K562 (cell line): ENCODE measurements around the gene CD164L2. TPM values are rescaled to one million over a fixed set of nuclear protein-coding genes. Genes with fewer than 3 reads are reported as not detected.
A peak's percentile ranks its signal among the peaks of the same experiment; 100 is the strongest.

Source experiments
- ADNP ChIP-seq: fragments of 200-800 bp; sonication (Bioruptor generic); IDR thresholded peaks from 2 replicates; pipeline ENCODE4 v1.6.1; 2016; ENCODE audit warnings: missing genetic modification characterization, missing compliant biosample characterization
- CHD2 ChIP-seq: IDR thresholded peaks from 2 replicates; pipeline ENCODE4 v1.6.1; 2011; ENCODE audit warnings: low read depth, low read length
- HCFC1 ChIP-seq: IDR thresholded peaks from 2 replicates; pipeline ENCODE4 v1.6.1; 2012; ENCODE audit warnings: low read depth, low read length, improper control_type of control experiment
- HOXB6 ChIP-seq: fragments of 250-450 bp; sonication (Bioruptor Pico); IDR thresholded peaks from 2 replicates; pipeline ENCODE4 v1.5.1; 2022; ENCODE audit warnings: mild to moderate bottlenecking, borderline replicate concordance
- NR2C2 ChIP-seq, 2 experiments: fragments of 200-800 bp in 1 of 2; sonication (Bioruptor generic) in 1 of 2; sonication (generic) in 1 of 2; formaldehyde crosslinking in 1 of 2; IDR thresholded peaks; 2 replicates each; pipeline versions ENCODE4 v1.6.1 to v1.8.0; 2016 to 2022; ENCODE audit warnings: mild to moderate bottlenecking in 1 of 2, missing compliant biosample characterization in 1 of 2, missing genetic modification characterization in 1 of 2, missing genetic modification reagents in 1 of 2
- RBBP5 ChIP-seq: fragments of 200-600 bp; sonication (generic); IDR thresholded peaks from 2 replicates; pipeline ENCODE4 v1.6.1; 2012; ENCODE audit warnings: borderline replicate concordance, mild to moderate bottlenecking, low read length, control low read depth, inconsistent platforms; ENCODE audit not compliant: insufficient read depth, poor library complexity, severe bottlenecking
- SP1 ChIP-seq: sonication (generic); formaldehyde crosslinking; IDR thresholded peaks from 2 replicates; pipeline ENCODE4 v1.8.1; 2022; ENCODE audit warnings: mild to moderate bottlenecking, missing genetic modification reagents
- TEAD1 ChIP-seq, 2 experiments: fragments of 450-650 bp in 1 of 2; sonication (generic) in 1 of 2; formaldehyde crosslinking; IDR thresholded peaks; 2 replicates each; pipeline versions ENCODE4 v1.4.0 to v1.8.0; 2020 to 2022; ENCODE audit warnings: mild to moderate bottlenecking in 2 of 2, missing genetic modification reagents in 1 of 2
- ZNF165 ChIP-seq: fragments of 250-450 bp; sonication (Bioruptor Pico); IDR thresholded peaks from 2 replicates; pipeline ENCODE4 v1.4.0; 2020; ENCODE audit warnings: borderline replicate concordance
- ZNF444 ChIP-seq: fragments of 250-450 bp; sonication (Bioruptor Pico); IDR thresholded peaks from 2 replicates; pipeline ENCODE4 v1.4.0; 2020; ENCODE audit warnings: mild to moderate bottlenecking, moderate library complexity
- polyA plus RNA-seq, 8 experiments: library from polyadenylated mRNA; depleted of rRNA in 4 of 8; stranded (reverse) in 5 of 8; unstranded in 3 of 8; fragments of >200 nt; fragmentation: Nextera tagmentation in 2 of 8; fragmentation: Illumina TruSeq in 1 of 8; extraction: Ambion mirVana in 2 of 8; extraction: Trizol in 1 of 8; gene quantifications; 2 replicates each; pipeline versions ENCODE4 v1.2.1 to v1.2.3, GENCODE V29; 2011 to 2014; ENCODE audit warnings: inconsistent platforms in 1 of 8, missing spikeins in 1 of 8
- total RNA-seq, 7 experiments: library from RNA; depleted of rRNA in 6 of 7; stranded (reverse); fragments of >200 nt in 6 of 7; fragmentation: Illumina TruSeq in 2 of 7; extraction: Trizol in 2 of 7; gene quantifications; 2 replicates each; pipeline versions ENCODE4 v1.2.1 to v1.2.3, GENCODE V29; 2011 to 2021; ENCODE audit warnings: low replicate concordance in 1 of 7
- TF ChIP-seq, protein P1 (sequence below): fragments of 450-650 bp; IDR thresholded peaks from 2 replicates; pipeline ENCODE4 v1.7.1; 2018; ENCODE audit warnings: mild to moderate bottlenecking, low read depth; ENCODE audit not compliant: partially characterized antibody
- TF ChIP-seq, protein P2 (sequence below): fragments of 250-450 bp; sonication (Bioruptor Pico); IDR thresholded peaks from 2 replicates; pipeline ENCODE4 v1.5.1; 2021; ENCODE audit warnings: mild to moderate bottlenecking
- TF ChIP-seq, protein P3 (sequence below): fragments of 450-650 bp; formaldehyde crosslinking; IDR thresholded peaks from 2 replicates; pipeline ENCODE4 v1.4.0; 2022; ENCODE audit warnings: missing genetic modification characterization
- TF ChIP-seq, protein P4 (sequence below): fragments of 200-800 bp; sonication (Bioruptor generic); IDR thresholded peaks from 2 replicates; pipeline ENCODE4 v1.6.1; 2017; ENCODE audit warnings: missing genetic modification characterization, missing compliant biosample characterization
- TF ChIP-seq, protein P5 (sequence below): IDR thresholded peaks from 2 replicates; pipeline ENCODE4 v1.6.1; 2011; ENCODE audit warnings: borderline replicate concordance, low read depth, mild to moderate bottlenecking, moderate library complexity, low read length; ENCODE audit not compliant: insufficient read depth, poor library complexity, severe bottlenecking

Gene CD164L2
- total and polyA plus RNA-seq, 9 of the 15 experiments (the other 6 are each of a cell fraction or from before 2014, with no cell fraction given) = 0.08 to 0.92 (median 0.38) TPM; not detected in 1

DNA sequence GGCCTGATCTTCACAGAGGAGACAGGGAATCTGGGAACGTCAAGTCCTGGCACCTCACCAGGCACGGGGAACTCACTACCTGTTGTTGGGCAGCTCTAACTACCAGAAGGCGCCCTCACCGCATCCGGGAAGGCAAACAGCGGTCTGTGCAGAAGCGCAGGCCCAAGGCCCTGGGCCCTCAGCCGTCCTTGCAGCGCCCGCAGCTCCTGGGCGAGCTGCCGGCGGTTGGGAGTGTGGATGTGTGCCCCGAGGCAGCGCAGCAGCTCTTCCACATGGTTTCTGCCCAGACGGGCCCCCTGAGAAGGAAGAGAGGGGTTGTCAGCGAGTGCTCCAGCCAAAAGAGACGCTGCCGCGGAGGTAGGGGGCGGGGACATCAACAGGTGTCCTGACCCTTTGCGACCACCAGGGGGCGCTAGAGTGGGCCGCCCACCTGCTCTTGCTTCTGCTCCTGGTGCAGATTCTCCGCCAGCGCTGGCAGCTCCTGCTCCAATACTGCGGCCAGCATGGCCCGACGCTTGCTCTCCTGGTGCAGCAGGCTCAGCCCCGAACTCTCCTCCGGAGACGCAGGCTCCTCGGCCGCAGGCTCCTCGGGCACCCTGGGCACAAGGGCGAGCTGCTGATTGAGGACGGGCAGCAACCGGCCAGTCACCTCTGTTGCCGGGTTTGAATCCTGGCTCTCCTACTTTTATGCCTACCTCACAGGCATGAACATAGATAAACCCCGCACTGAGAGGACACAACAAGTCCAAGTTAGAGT is 25.7 kb downstream of the CD164L2 start (continued):
- TF ChIP-seq CHD2 (no peak), ADNP (tag) (no peak), ZNF165 (CRISPR knock-in tag) (no peak), ZNF444 (CRISPR knock-in tag) (no peak), RBBP5 (no peak), NR2C2 (CRISPR knock-in tag; IDR thresholded peaks at IDR 0.05) (no peak), NR2C2 (tag; IDR thresholded peaks at IDR 0.05) (no peak), TEAD1 (CRISPR knock-in tag; IDR thresholded peaks at IDR 0.05) (peak in 1 of 2 experiments; percentile 54; a peak in 1 of 4 replicates), SP1 (peak; percentile 95), HOXB6 (no peak), HCFC1 (no peak)
- TF ChIP-seq, protein P1, sequence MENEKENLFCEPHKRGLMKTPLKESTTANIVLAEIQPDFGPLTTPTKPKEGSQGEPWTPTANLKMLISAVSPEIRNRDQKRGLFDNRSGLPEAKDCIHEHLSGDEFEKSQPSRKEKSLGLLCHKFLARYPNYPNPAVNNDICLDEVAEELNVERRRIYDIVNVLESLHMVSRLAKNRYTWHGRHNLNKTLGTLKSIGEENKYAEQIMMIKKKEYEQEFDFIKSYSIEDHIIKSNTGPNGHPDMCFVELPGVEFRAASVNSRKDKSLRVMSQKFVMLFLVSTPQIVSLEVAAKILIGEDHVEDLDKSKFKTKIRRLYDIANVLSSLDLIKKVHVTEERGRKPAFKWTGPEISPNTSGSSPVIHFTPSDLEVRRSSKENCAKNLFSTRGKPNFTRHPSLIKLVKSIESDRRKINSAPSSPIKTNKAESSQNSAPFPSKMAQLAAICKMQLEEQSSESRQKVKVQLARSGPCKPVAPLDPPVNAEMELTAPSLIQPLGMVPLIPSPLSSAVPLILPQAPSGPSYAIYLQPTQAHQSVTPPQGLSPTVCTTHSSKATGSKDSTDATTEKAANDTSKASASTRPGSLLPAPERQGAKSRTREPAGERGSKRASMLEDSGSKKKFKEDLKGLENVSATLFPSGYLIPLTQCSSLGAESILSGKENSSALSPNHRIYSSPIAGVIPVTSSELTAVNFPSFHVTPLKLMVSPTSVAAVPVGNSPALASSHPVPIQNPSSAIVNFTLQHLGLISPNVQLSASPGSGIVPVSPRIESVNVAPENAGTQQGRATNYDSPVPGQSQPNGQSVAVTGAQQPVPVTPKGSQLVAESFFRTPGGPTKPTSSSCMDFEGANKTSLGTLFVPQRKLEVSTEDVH = no peak
- TF ChIP-seq, protein P2, sequence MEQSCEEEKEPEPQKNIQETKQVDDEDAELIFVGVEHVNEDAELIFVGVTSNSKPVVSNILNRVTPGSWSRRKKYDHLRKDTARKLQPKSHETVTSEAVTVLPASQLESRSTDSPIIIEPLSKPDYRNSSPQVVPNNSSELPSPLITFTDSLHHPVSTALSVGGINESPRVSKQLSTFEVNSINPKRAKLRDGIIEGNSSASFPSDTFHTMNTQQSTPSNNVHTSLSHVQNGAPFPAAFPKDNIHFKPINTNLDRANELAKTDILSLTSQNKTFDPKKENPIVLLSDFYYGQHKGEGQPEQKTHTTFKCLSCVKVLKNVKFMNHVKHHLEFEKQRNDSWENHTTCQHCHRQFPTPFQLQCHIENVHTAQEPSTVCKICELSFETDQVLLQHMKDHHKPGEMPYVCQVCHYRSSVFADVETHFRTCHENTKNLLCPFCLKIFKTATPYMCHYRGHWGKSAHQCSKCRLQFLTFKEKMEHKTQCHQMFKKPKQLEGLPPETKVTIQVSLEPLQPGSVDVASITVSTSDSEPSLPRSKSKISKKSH = no peak
- TF ChIP-seq, protein P3, sequence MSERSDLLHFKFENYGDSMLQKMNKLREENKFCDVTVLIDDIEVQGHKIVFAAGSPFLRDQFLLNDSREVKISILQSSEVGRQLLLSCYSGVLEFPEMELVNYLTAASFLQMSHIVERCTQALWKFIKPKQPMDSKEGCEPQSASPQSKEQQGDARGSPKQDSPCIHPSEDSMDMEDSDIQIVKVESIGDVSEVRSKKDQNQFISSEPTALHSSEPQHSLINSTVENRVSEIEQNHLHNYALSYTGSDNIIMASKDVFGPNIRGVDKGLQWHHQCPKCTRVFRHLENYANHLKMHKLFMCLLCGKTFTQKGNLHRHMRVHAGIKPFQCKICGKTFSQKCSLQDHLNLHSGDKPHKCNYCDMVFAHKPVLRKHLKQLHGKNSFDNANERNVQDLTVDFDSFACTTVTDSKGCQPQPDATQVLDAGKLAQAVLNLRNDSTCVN (CRISPR knock-in tag) = no peak
- TF ChIP-seq, protein P4, sequence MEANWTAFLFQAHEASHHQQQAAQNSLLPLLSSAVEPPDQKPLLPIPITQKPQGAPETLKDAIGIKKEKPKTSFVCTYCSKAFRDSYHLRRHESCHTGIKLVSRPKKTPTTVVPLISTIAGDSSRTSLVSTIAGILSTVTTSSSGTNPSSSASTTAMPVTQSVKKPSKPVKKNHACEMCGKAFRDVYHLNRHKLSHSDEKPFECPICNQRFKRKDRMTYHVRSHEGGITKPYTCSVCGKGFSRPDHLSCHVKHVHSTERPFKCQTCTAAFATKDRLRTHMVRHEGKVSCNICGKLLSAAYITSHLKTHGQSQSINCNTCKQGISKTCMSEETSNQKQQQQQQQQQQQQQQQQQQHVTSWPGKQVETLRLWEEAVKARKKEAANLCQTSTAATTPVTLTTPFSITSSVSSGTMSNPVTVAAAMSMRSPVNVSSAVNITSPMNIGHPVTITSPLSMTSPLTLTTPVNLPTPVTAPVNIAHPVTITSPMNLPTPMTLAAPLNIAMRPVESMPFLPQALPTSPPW (CRISPR knock-in tag) = no peak
- TF ChIP-seq, protein P5, sequence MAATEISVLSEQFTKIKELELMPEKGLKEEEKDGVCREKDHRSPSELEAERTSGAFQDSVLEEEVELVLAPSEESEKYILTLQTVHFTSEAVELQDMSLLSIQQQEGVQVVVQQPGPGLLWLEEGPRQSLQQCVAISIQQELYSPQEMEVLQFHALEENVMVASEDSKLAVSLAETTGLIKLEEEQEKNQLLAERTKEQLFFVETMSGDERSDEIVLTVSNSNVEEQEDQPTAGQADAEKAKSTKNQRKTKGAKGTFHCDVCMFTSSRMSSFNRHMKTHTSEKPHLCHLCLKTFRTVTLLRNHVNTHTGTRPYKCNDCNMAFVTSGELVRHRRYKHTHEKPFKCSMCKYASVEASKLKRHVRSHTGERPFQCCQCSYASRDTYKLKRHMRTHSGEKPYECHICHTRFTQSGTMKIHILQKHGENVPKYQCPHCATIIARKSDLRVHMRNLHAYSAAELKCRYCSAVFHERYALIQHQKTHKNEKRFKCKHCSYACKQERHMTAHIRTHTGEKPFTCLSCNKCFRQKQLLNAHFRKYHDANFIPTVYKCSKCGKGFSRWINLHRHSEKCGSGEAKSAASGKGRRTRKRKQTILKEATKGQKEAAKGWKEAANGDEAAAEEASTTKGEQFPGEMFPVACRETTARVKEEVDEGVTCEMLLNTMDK = peak; percentile 90
